Activated T-cell treated with anti-CD3 and anti-CD28 coated beads, Interleukin-2, amount 50 U/mL, for 24 hours (primary cell): ENCODE data around the gene TICAM1.
"Not testable (repeated sequence)": the region's sequence is repeated elsewhere in the genome, so short reads cannot be mapped to it uniquely, and the experiment has no call there.

ENCODE experiments used
- DNase-seq: peaks from one replicate; pipeline ENCODE4 v3.0.0-alpha.2; 2020
- H3K27ac Mint-ChIP-seq: 2 replicates; pipeline ENCODE4 v1.8.0; 2020; ENCODE audit warnings: mild to moderate bottlenecking, mixed read lengths
- H3K27me3 Mint-ChIP-seq: 2 replicates; pipeline ENCODE4 v1.8.0; 2020; ENCODE audit warnings: mixed read lengths
- H3K36me3 Mint-ChIP-seq: 2 replicates; pipeline ENCODE4 v1.8.0; 2020; ENCODE audit warnings: low read depth, mixed read lengths
- H3K4me1 Mint-ChIP-seq: 2 replicates; pipeline ENCODE4 v1.8.0; 2020; ENCODE audit warnings: low read depth, mixed read lengths
- H3K4me3 Mint-ChIP-seq: 2 replicates; pipeline ENCODE4 v1.8.0; 2020; ENCODE audit warnings: mild to moderate bottlenecking, moderate library complexity, mixed read lengths
- H3K9me3 Mint-ChIP-seq: 2 replicates; pipeline ENCODE4 v1.8.0; 2020; ENCODE audit warnings: mixed read lengths

Gene TICAM1

DNA sequence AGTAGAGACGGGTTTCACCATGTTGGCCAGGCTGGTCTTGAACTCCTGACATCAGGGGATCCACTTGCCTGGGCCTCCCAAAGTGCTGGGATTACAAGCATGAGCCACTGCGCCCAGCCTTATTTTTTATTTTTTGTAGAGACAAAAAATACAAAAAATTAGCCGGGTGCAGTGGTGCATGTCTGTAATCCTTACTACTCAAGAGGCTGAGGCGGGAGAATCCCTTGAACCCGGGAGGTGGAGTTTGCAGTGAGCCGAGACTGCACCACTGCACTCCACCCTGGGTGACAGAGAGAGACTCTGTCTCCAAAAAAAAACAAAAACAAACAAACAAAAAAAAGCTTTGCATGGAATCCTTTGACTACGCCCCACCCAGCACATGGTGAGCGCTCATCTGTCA, 22.0 kb upstream of the TICAM1 start:
- H3K27me3 Mint-ChIP-seq, H3K9me3 Mint-ChIP-seq, H3K27ac Mint-ChIP-seq, H3K4me3 Mint-ChIP-seq, DNase-seq, H3K4me1 Mint-ChIP-seq: not testable (repeated sequence)
- peaks cover 21% of the 10 kb centered on the region for H3K36me3 Mint-ChIP-seq

DNA sequence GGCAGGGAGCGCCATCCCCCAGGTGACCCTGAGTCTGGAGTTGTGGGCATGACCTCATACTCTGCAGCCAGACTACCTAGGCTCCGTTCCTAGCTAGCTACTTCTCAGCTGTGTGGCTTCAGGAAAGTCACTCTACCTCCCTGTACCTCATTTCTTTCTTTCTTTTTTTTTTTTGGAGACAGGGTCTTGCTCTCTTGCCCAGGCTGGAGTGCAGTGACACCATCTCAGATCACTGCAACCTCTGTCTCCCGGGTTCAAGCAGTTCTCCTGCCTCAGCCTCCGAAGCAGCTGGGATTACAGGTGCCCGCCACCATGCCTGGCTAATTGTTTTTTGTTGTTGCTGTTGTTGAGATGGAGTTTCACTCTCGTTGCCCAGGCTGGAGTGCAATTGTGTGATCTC, 21.0 kb upstream of the TICAM1 start:
- H3K27me3 Mint-ChIP-seq = no peaks in the 10 kb centered on the region
- peaks cover 3% of the 10 kb centered on the region for H3K4me1 Mint-ChIP-seq
- no peak overlapping the region for H3K4me3 Mint-ChIP-seq
- no peaks in the 10 kb centered on the region for H3K9me3 Mint-ChIP-seq
- no peak overlapping the region for H3K27ac Mint-ChIP-seq
- DNase-seq = no peak
- H3K36me3 Mint-ChIP-seq = peaks cover 24% of the 10 kb centered on the region

GRCh38 chr19:4851551-4852290, 20.2 kb upstream of the TICAM1 start:
- no peaks in the 10 kb centered on the region for H3K27me3 Mint-ChIP-seq
- peak overlapping the region; percentile 44 for H3K27ac Mint-ChIP-seq
- peaks cover 3% of the 10 kb centered on the region for H3K4me1 Mint-ChIP-seq
- peaks cover 23% of the 10 kb centered on the region for H3K36me3 Mint-ChIP-seq
- DNase-seq = peak; percentile 87
- no peak overlapping the region for H3K4me3 Mint-ChIP-seq
- H3K9me3 Mint-ChIP-seq = no peaks in the 10 kb centered on the region

DNA sequence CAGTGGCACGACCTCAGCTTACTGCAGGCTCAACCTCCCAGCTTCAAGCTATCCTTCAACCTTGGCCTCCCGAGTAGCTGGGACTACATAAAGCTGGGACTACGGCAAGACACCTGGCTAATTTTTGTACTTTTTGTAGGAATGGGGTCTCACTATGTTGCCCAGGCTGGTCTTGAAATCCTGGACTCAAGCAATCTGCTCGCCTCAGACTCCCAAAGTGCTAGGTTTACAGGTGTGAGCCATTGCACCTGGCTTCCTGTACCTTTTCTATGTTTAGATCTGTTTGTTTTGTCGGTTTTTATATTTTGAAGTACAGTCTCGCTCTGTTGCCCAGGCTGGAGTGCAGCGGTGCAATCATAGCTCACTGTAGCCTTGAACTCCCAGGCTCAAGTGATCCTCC, 17.5 kb upstream of the TICAM1 start:
- no peaks in the 10 kb centered on the region for H3K9me3 Mint-ChIP-seq
- no peak overlapping the region for H3K27ac Mint-ChIP-seq
- peaks cover 27% of the 10 kb centered on the region for H3K36me3 Mint-ChIP-seq
- no peak for DNase-seq
- peaks cover 3% of the 10 kb centered on the region for H3K4me1 Mint-ChIP-seq
- no peaks in the 10 kb centered on the region for H3K27me3 Mint-ChIP-seq
- H3K4me3 Mint-ChIP-seq = no peak overlapping the region

- Mint-ChIP-seq H3K36me3 (peaks cover 36% of the 10 kb centered on the region), H3K4me3 (no peak overlapping the region), H3K27ac (no peak overlapping the region), H3K27me3 (no peaks in the 10 kb centered on the region), H3K9me3 (no peaks in the 10 kb centered on the region), H3K4me1 (peaks cover 3% of the 10 kb centered on the region)
- DNase-seq = no peak
These were observed 15.9 kb upstream of the TICAM1 start for GRCh38 chr19:4847190-4847973.

DNA sequence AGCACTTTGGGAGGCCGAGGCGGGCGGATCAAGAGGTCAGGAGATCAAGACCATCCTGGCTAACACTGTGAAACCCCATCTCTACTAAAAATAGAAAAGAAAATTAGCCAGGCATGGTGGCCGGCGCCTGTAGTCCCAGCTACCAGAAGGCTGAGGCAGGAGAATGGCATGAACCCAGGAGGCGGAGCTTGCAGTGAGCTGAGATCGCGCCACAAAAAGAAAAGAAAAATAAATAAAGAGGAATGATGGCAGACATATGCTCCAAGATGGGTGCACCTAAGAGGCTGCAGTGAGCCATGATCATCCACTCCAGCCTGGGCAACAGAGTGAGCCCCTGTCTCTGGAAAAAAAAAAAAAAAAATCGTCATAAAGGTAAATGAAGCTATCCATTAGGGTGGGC, 14.5 kb upstream of the TICAM1 start:
- H3K27me3 Mint-ChIP-seq, H3K4me3 Mint-ChIP-seq, H3K4me1 Mint-ChIP-seq, H3K27ac Mint-ChIP-seq, H3K9me3 Mint-ChIP-seq, DNase-seq: not testable (repeated sequence)
- peaks cover 37% of the 10 kb centered on the region for H3K36me3 Mint-ChIP-seq

GRCh38 chr19:4844348-4845179, 13.1 kb upstream of the TICAM1 start:
- no peak overlapping the region for H3K27ac Mint-ChIP-seq
- no peaks in the 10 kb centered on the region for H3K27me3 Mint-ChIP-seq
- no peaks in the 10 kb centered on the region for H3K9me3 Mint-ChIP-seq
- peaks cover 15% of the 10 kb centered on the region for H3K4me1 Mint-ChIP-seq
- no peak for DNase-seq
- no peak overlapping the region for H3K4me3 Mint-ChIP-seq
- H3K36me3 Mint-ChIP-seq = peaks cover 43% of the 10 kb centered on the region

DNA sequence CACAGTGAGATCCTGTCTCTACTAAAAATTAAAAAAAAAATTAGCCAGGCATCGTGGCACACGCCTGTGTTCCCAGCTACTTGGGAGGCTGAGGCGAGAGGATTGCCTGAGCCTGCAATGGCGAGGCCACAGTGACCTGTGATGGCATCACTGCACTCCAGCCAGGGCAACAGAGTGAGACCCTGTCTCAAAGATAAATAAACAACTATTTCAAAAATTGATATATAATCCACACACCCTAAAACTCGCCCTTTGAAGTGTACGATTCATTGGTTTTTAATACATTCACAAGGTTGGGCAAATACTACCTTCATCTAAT, 12.1 kb upstream of the TICAM1 start:
- H3K36me3 Mint-ChIP-seq = peaks cover 50% of the 10 kb centered on the region
- no peak for DNase-seq
- H3K27ac Mint-ChIP-seq = no peak overlapping the region
- H3K27me3 Mint-ChIP-seq = no peaks in the 10 kb centered on the region
- H3K9me3 Mint-ChIP-seq = no peaks in the 10 kb centered on the region
- H3K4me1 Mint-ChIP-seq = peaks cover 15% of the 10 kb centered on the region
- H3K4me3 Mint-ChIP-seq = no peak overlapping the region

GRCh38 chr19:4839192-4839591, 7.7 kb upstream of the TICAM1 start:
- DNase-seq = no peak
- H3K36me3 Mint-ChIP-seq = peaks cover 33% of the 10 kb centered on the region
- H3K27ac Mint-ChIP-seq = no peak overlapping the region
- peaks cover 15% of the 10 kb centered on the region for H3K4me1 Mint-ChIP-seq
- H3K9me3 Mint-ChIP-seq = no peaks in the 10 kb centered on the region
- no peaks in the 10 kb centered on the region for H3K27me3 Mint-ChIP-seq
- no peak overlapping the region for H3K4me3 Mint-ChIP-seq

DNA sequence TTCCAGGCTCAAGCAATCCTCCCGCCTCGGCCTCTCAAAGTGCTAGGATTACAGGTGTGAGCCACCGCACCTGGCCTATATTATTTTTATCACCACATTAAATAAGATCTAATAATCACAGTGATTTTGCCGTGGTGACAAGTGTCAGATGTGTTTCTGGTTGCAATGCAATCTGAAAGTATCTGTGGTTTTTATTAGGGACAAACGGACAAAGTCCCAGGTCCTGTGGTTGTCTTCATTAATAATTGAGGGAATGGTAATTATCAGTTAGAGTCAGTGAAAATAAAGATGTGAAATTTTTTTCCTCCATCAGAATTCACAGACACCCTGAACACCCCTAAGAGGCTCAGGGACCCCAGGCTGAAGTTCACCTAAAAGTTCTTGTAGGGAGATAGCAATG, 1.3 kb upstream of the TICAM1 start:
- H3K4me1 Mint-ChIP-seq = peaks cover 28% of the 10 kb centered on the region
- H3K4me3 Mint-ChIP-seq = peak overlapping the region; percentile 87
- H3K27ac Mint-ChIP-seq = no peak overlapping the region
- H3K27me3 Mint-ChIP-seq = no peaks in the 10 kb centered on the region
- H3K36me3 Mint-ChIP-seq = peaks cover 23% of the 10 kb centered on the region
- no peak for DNase-seq
- H3K9me3 Mint-ChIP-seq = no peaks in the 10 kb centered on the region

DNA sequence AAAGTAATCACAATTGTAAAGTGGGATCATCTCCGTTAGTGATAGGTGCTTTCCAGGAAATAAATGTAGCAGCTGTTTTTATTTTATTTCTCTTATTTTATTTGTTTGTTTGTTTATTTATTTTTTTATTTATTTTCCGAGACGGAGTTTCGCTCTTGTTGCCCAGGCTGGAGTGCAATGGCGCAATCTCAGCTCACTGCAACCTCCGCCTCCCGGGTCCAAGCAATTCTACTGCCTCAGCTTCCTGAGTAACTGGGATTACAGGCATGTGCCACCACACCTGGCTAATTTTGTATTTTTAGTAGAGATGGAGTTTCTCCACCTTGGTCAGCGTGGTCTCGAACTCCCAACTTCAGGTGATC, 448 bp upstream of the TICAM1 start:
- Mint-ChIP-seq H3K36me3 (peaks cover 22% of the 10 kb centered on the region), H3K4me3 (peak overlapping the region; percentile 87)
- not testable (repeated sequence) for H3K27me3 Mint-ChIP-seq

GRCh38 chr19:4830768-4831265, 695 bp downstream of the TICAM1 start:
- peak overlapping the region; percentile 95 for H3K27ac Mint-ChIP-seq
- H3K9me3 Mint-ChIP-seq = no peaks in the 10 kb centered on the region
- H3K4me1 Mint-ChIP-seq = peaks cover 28% of the 10 kb centered on the region
- H3K4me3 Mint-ChIP-seq = peak overlapping the region; percentile 87
- DNase-seq = no peak
- peaks cover 25% of the 10 kb centered on the region for H3K36me3 Mint-ChIP-seq
- H3K27me3 Mint-ChIP-seq = no peaks in the 10 kb centered on the region

More for the DNA sequence above, 448 bp upstream of the TICAM1 start:
- not testable (repeated sequence) for H3K9me3 Mint-ChIP-seq, DNase-seq
- peak overlapping the region; percentile 92 for H3K27ac Mint-ChIP-seq
- H3K4me1 Mint-ChIP-seq = peaks cover 28% of the 10 kb centered on the region

DNA sequence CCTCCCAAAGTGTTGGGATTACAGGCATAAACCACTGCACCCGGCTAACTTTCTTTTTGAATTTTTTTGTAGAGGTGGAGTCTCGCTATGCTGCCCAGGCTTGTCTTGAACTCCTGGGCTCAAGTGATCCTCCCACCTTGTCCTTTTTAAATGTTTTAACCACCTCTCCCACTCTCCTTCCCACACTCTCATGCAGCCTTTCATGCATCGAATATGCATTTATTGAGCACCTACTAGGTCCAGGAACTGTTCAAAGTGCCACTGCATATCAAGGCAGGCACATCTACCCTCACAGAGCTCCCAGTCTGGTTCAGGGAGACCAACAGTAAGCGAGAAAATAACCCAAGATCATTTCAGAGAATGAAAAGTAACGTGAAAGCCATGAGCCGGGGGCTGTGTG, 1.2 kb downstream of the TICAM1 start:
- Mint-ChIP-seq H3K27ac (peak overlapping the region; percentile 95), H3K9me3 (no peaks in the 10 kb centered on the region), H3K4me3 (peak overlapping the region; percentile 87), H3K4me1 (peaks cover 28% of the 10 kb centered on the region), H3K36me3 (peaks cover 25% of the 10 kb centered on the region), H3K27me3 (no peaks in the 10 kb centered on the region)
- no peak for DNase-seq

GRCh38 chr19:4829001-4829712, 2.4 kb downstream of the TICAM1 start:
- Mint-ChIP-seq H3K27ac (peak overlapping the region; percentile 78), H3K9me3 (no peaks in the 10 kb centered on the region)
- DNase-seq = no peak

More at GRCh38 chr19:4829001-4829712, 2.4 kb downstream of the TICAM1 start:
- no peaks in the 10 kb centered on the region for H3K27me3 Mint-ChIP-seq
- peak overlapping the region; percentile 59 for H3K4me3 Mint-ChIP-seq
- peaks cover 28% of the 10 kb centered on the region for H3K4me1 Mint-ChIP-seq
- peaks cover 28% of the 10 kb centered on the region for H3K36me3 Mint-ChIP-seq
